Mesendoderm (in vitro differentiated cells): ENCODE measurements around the gene LPIN3.

Source experiments
- DNase-seq: peaks from one replicate; pipeline ENCODE4 v3.0.0; 2013
- H2AK5ac ChIP-seq: 2 replicates; pipeline ENCODE4 v1.6.1; 2013; ENCODE audit warnings: low read length, inconsistent platforms
- H2BK120ac ChIP-seq: 2 replicates; pipeline ENCODE4 v1.6.1; 2013; ENCODE audit warnings: low read depth, mild to moderate bottlenecking, low read length, moderate library complexity, mixed read lengths
- H2BK15ac ChIP-seq: replicated peaks from 2 replicates; pipeline ENCODE4 v1.6.1; 2013; ENCODE audit warnings: low read depth, mild to moderate bottlenecking, moderate library complexity
- H2BK5ac ChIP-seq: 2 replicates; pipeline ENCODE4 v1.6.1; 2013; ENCODE audit warnings: low read length, inconsistent platforms
- H3K18ac ChIP-seq: 2 replicates; pipeline ENCODE4 v1.6.1; 2013; ENCODE audit warnings: mild to moderate bottlenecking, low read length, mixed read lengths
- H3K23ac ChIP-seq: one replicate; pipeline ENCODE4 v1.6.1; 2013; ENCODE audit warnings: low read length
- H3K27ac ChIP-seq: 2 replicates; pipeline ENCODE4 v1.5.1; 2013; ENCODE audit warnings: low read depth, mild to moderate bottlenecking, inconsistent platforms, low read length, moderate library complexity
- H3K27me3 ChIP-seq: 2 replicates; pipeline ENCODE4 v1.6.1; 2013; ENCODE audit warnings: low read length, control low read depth, mild to moderate bottlenecking, inconsistent platforms; ENCODE audit not compliant: insufficient read depth, poor library complexity
- H3K36me3 ChIP-seq: 2 replicates; pipeline ENCODE4 v1.6.1; 2013; ENCODE audit warnings: low read length, inconsistent platforms; ENCODE audit not compliant: control insufficient read depth, insufficient read depth
- H3K4ac ChIP-seq: one replicate; pipeline ENCODE4 v1.6.1; 2013; ENCODE audit warnings: low read depth, mild to moderate bottlenecking, low read length, moderate library complexity
- H3K4me1 ChIP-seq: 2 replicates; pipeline ENCODE4 v1.6.1; 2013; ENCODE audit warnings: low read depth, low read length, inconsistent platforms; ENCODE audit not compliant: control insufficient read depth
- H3K4me2 ChIP-seq: 2 replicates; pipeline ENCODE4 v1.6.1; 2013; ENCODE audit warnings: low read length
- H3K4me3 ChIP-seq: 2 replicates; pipeline ENCODE4 v1.5.1; 2013; ENCODE audit warnings: mild to moderate bottlenecking, low read length
- H3K56ac ChIP-seq: one replicate; pipeline ENCODE4 v1.6.1; 2013; ENCODE audit warnings: low read length
- H3K79me1 ChIP-seq: 2 replicates; pipeline ENCODE4 v1.6.1; 2013; ENCODE audit warnings: low read length, inconsistent platforms
- H3K79me2 ChIP-seq: 2 replicates; pipeline ENCODE4 v1.6.1; 2013; ENCODE audit warnings: mild to moderate bottlenecking, low read length; ENCODE audit not compliant: control insufficient read depth, insufficient read depth
- H3K9ac ChIP-seq: 2 replicates; pipeline ENCODE4 v1.6.1; 2013; ENCODE audit warnings: low read length, inconsistent platforms
- H4K5ac ChIP-seq: one replicate; pipeline ENCODE4 v1.6.1; 2013; ENCODE audit warnings: low read length
- H4K8ac ChIP-seq: one replicate; pipeline ENCODE4 v1.6.1; 2013; ENCODE audit warnings: low read depth, mild to moderate bottlenecking, control low read depth, low read length, moderate library complexity
- WGBS: extraction: QIAGEN DNeasy Blood & Tissue Kit; methylation state at CpG from one replicate; pipeline ENCODE4 v1.1.7; 2013; ENCODE audit warnings: low lambda C conversion rate, missing lambda C conversion rate; ENCODE audit not compliant: insufficient coverage; ENCODE audit errors: extremely low coverage; 5-methylcytosine and 5-hydroxymethylcytosine counted together

LPIN3 gene

GRCh38 chr20:41394931-41395666 lies 54.5 kb downstream of the LPIN3 start:
- Histone ChIP-seq H3K56ac (no peak overlapping the region), H2BK120ac (no peak overlapping the region), H3K79me1 (no peaks in the 10 kb centered on the region), H3K79me2 (no peaks in the 10 kb centered on the region), H3K18ac (no peak overlapping the region), H3K27me3 (no peaks in the 10 kb centered on the region), H4K5ac (no peak overlapping the region), H3K27ac (no peak overlapping the region), H2AK5ac (no peak overlapping the region), H2BK15ac (no peak overlapping the region), H3K23ac (no peak overlapping the region), H3K4ac (no peak overlapping the region), H3K4me1 (peaks cover 2% of the 10 kb centered on the region), H3K4me3 (no peak overlapping the region), H3K36me3 (no peaks in the 10 kb centered on the region), H4K8ac (no peak overlapping the region), H3K4me2 (no peak overlapping the region), H3K9ac (no peak overlapping the region), H2BK5ac (no peak overlapping the region)
- no CpG with 5 or more reads among the region's 9 CpGs for WGBS
- no peak for DNase-seq

- Histone ChIP-seq H2AK5ac (no peak overlapping the region), H3K79me1 (no peaks in the 10 kb centered on the region), H3K27ac (no peak overlapping the region), H2BK120ac (no peak overlapping the region), H3K23ac (no peak overlapping the region), H2BK5ac (no peak overlapping the region), H2BK15ac (no peak overlapping the region), H3K18ac (no peak overlapping the region), H3K27me3 (no peaks in the 10 kb centered on the region), H4K5ac (no peak overlapping the region), H3K9ac (no peak overlapping the region), H3K4me3 (no peak overlapping the region), H3K36me3 (no peaks in the 10 kb centered on the region), H3K4me2 (no peak overlapping the region), H4K8ac (no peak overlapping the region), H3K79me2 (no peaks in the 10 kb centered on the region), H3K56ac (peak overlapping the region; percentile 19), H3K4ac (no peak overlapping the region), H3K4me1 (peaks cover 2% of the 10 kb centered on the region)
- WGBS: no CpG with 5 or more reads among the region's 18 CpGs
- peak; percentile 34 for DNase-seq
These were observed 55.3 kb downstream of the LPIN3 start for GRCh38 chr20:41395667-41396664.

- no peak overlapping the region for H3K56ac ChIP-seq
- no peak overlapping the region for H3K4me3 ChIP-seq
- H2BK5ac ChIP-seq: no peak overlapping the region
- H3K79me1 ChIP-seq: no peaks in the 10 kb centered on the region
- H2AK5ac ChIP-seq: no peak overlapping the region
- no peak overlapping the region for H2BK15ac ChIP-seq
- no peak for DNase-seq
- no peaks in the 10 kb centered on the region for H3K27me3 ChIP-seq
- no peak overlapping the region for H3K18ac ChIP-seq
- H4K5ac ChIP-seq: no peak overlapping the region
- no peaks in the 10 kb centered on the region for H3K36me3 ChIP-seq
- no peak overlapping the region for H2BK120ac ChIP-seq
- no peak overlapping the region for H4K8ac ChIP-seq
- no CpG with 5 or more reads among the region's 2 CpGs for whole genome bisulfite sequencing
- peaks cover 2% of the 10 kb centered on the region for H3K4me1 ChIP-seq
- no peak overlapping the region for H3K27ac ChIP-seq
- no peak overlapping the region for H3K4ac ChIP-seq
- H3K9ac ChIP-seq: no peak overlapping the region
- H3K4me2 ChIP-seq: no peak overlapping the region
- no peak overlapping the region for H3K23ac ChIP-seq
- H3K79me2 ChIP-seq: no peaks in the 10 kb centered on the region
These were observed 57.8 kb downstream of the LPIN3 start for GRCh38 chr20:41398408-41398807.

- H3K36me3 ChIP-seq: peaks cover 15% of the 10 kb centered on the region
- no peak overlapping the region for H2BK120ac ChIP-seq
These were observed 63.0 kb downstream of the LPIN3 start for GRCh38 chr20:41403604-41404003.

GRCh38 chr20:41405436-41405835 lies 64.8 kb downstream of the LPIN3 start:
- no peak overlapping the region for H3K4ac ChIP-seq
- no peak overlapping the region for H3K23ac ChIP-seq
- no peak for DNase-seq
- no peak overlapping the region for H3K27ac ChIP-seq
- no peaks in the 10 kb centered on the region for H3K27me3 ChIP-seq
- no peak overlapping the region for H3K9ac ChIP-seq
- no peak overlapping the region for H4K5ac ChIP-seq
- H2AK5ac ChIP-seq: no peak overlapping the region
- no peak overlapping the region for H3K18ac ChIP-seq
- no peak overlapping the region for H2BK5ac ChIP-seq
- no peak overlapping the region for H2BK15ac ChIP-seq
- H4K8ac ChIP-seq: no peak overlapping the region
- H3K4me1 ChIP-seq: no peaks in the 10 kb centered on the region
- H2BK120ac ChIP-seq: no peak overlapping the region
- no peak overlapping the region for H3K4me2 ChIP-seq
- H3K4me3 ChIP-seq: no peak overlapping the region
- no peak overlapping the region for H3K56ac ChIP-seq
- no CpG with 5 or more reads among the region's 3 CpGs for WGBS
- H3K79me1 ChIP-seq: no peaks in the 10 kb centered on the region
- H3K79me2 ChIP-seq: no peaks in the 10 kb centered on the region
- peaks cover 18% of the 10 kb centered on the region for H3K36me3 ChIP-seq

More at GRCh38 chr20:41403604-41404003, 63.0 kb downstream of the LPIN3 start:
- H3K4ac ChIP-seq: no peak overlapping the region
- H3K56ac ChIP-seq: no peak overlapping the region
- no peaks in the 10 kb centered on the region for H3K27me3 ChIP-seq
- H4K5ac ChIP-seq: no peak overlapping the region
- no CpG with 5 or more reads among the region's 12 CpGs for WGBS
- H4K8ac ChIP-seq: no peak overlapping the region
- no peak overlapping the region for H3K4me2 ChIP-seq
- no peaks in the 10 kb centered on the region for H3K79me2 ChIP-seq
- H3K23ac ChIP-seq: no peak overlapping the region
- DNase-seq: no peak
- H3K18ac ChIP-seq: no peak overlapping the region
- no peak overlapping the region for H2AK5ac ChIP-seq
- H3K79me1 ChIP-seq: no peaks in the 10 kb centered on the region
- no peak overlapping the region for H2BK5ac ChIP-seq
- H3K4me3 ChIP-seq: no peak overlapping the region
- no peak overlapping the region for H2BK15ac ChIP-seq
- H3K9ac ChIP-seq: no peak overlapping the region
- no peaks in the 10 kb centered on the region for H3K4me1 ChIP-seq
- no peak overlapping the region for H3K27ac ChIP-seq
